AG20443 (cell line): ENCODE measurements around the gene YRDC.
"Not testable (repeated sequence)": the region's sequence is repeated elsewhere in the genome, so short reads cannot be mapped to it uniquely, and the experiment has no call there.

ENCODE experiments used
- DNase-seq: peaks from one replicate; pipeline ENCODE4 v3.0.0; 2012; ENCODE audit warnings: low spot score, mixed read lengths

YRDC gene

GRCh38 chr1:37821481-37821880 lies 13.5 kb upstream of the YRDC start:
- DNase-seq = no peak

- no peak for DNase-seq
Measured at GRCh38 chr1:37817481-37817880, 9.5 kb upstream of the YRDC start.

GRCh38 chr1:37814252-37814651 lies 6.2 kb upstream of the YRDC start:
- no peak for DNase-seq

- no peak for DNase-seq
Measured at GRCh38 chr1:37813529-37814145, 5.6 kb upstream of the YRDC start.

- peak; percentile 81 for DNase-seq
Measured at GRCh38 chr1:37811027-37811655, 3.1 kb upstream of the YRDC start.

- no peak for DNase-seq
Measured at GRCh38 chr1:37809942-37810341, 1.9 kb upstream of the YRDC start.

- DNase-seq = peak; percentile 96
Measured at GRCh38 chr1:37808369-37809319, 636 bp upstream of the YRDC start.

- no peak for DNase-seq
Measured at GRCh38 chr1:37807220-37807554, 821 bp downstream of the YRDC start.

GRCh38 chr1:37802439-37802838 lies 5.6 kb downstream of the YRDC start:
- DNase-seq = no peak

- peak; percentile 55 for DNase-seq
Measured at GRCh38 chr1:37797750-37798345, 10.2 kb downstream of the YRDC start.

GRCh38 chr1:37795340-37796125 lies 12.5 kb downstream of the YRDC start:
- DNase-seq = peak; percentile 77

- DNase-seq = no peak
Measured at GRCh38 chr1:37794372-37795339, 13.4 kb downstream of the YRDC start.

GRCh38 chr1:37793773-37794371 lies 14.1 kb downstream of the YRDC start, which contains the start of gene MANEAL:
TSS of gene MANEAL (plus strand) at chr1:37793847. CDS start at chr1:37794183, 336 bp downstream.
- peak; percentile 82 for DNase-seq

GRCh38 chr1:37792943-37793686 lies 14.9 kb downstream of the YRDC start:
- DNase-seq = no peak

- no peak for DNase-seq
Measured at GRCh38 chr1:37782491-37782890, 25.5 kb downstream of the YRDC start.

GRCh38 chr1:37778654-37779053 lies 29.4 kb downstream of the YRDC start:
- DNase-seq = no peak

- no peak for DNase-seq
Measured at GRCh38 chr1:37776946-37777516, 31.0 kb downstream of the YRDC start.

- DNase-seq = not testable (repeated sequence)
Measured at GRCh38 chr1:37771440-37771839, 36.6 kb downstream of the YRDC start.

- no peak for DNase-seq
Measured at GRCh38 chr1:37767488-37767887, 40.5 kb downstream of the YRDC start.
